ENCODE results near the gene P4HA1.

P4HA1 gene

GRCh38 chr10:73076360-73077183 is 20.1 kb downstream of the P4HA1 start:
- H3K9ac ChIP-seq (ENCODE audit: low read depth in 1 of 2, low read length in 2 of 2), result peak overlapping the region in 1 of 2 donors; percentile 19
- H3K27me3 ChIP-seq (ENCODE audit: control insufficient read depth in 1 of 2, insufficient read depth in 2 of 2, low read length in 2 of 2), result no peaks in the 10 kb centered on the region
- H3K9me3 ChIP-seq (ENCODE audit: control insufficient read depth in 1 of 2, low read length in 2 of 2), result no peaks in the 10 kb centered on the region
- H3K36me3 ChIP-seq (ENCODE audit: control insufficient read depth in 1 of 2, insufficient read depth in 2 of 2, low read length in 2 of 2), result peaks cover 0 to 3% of the 10 kb centered on the region in 2 donors
- H3K27ac ChIP-seq (ENCODE audit: low read depth, low read length), result peak overlapping the region; percentile 72
- H3K4me3 ChIP-seq (ENCODE audit: low read depth in 1 of 2, low read length in 2 of 2), result peak overlapping the region in 1 of 2 donors; percentile 18
- no peaks in the 10 kb centered on the region for H3K4me1 ChIP-seq (ENCODE audit: control insufficient read depth in 1 of 2, insufficient read depth in 2 of 2, low read length in 2 of 2)

- Histone ChIP-seq H3K27ac (ENCODE audit: low read depth, low read length) (no peak overlapping the region), H3K27me3 (ENCODE audit: control insufficient read depth in 1 of 2, insufficient read depth in 2 of 2, low read length in 2 of 2) (no peaks in the 10 kb centered on the region), H3K36me3 (ENCODE audit: control insufficient read depth in 1 of 2, insufficient read depth in 2 of 2, low read length in 2 of 2) (peaks cover 0 to 3% of the 10 kb centered on the region in 2 donors), H3K4me3 (ENCODE audit: low read depth in 1 of 2, low read length in 2 of 2) (no peak overlapping the region), H3K4me1 (ENCODE audit: control insufficient read depth in 1 of 2, insufficient read depth in 2 of 2, low read length in 2 of 2) (no peaks in the 10 kb centered on the region), H3K9me3 (ENCODE audit: control insufficient read depth in 1 of 2, low read length in 2 of 2) (no peaks in the 10 kb centered on the region), H3K9ac (ENCODE audit: low read depth in 1 of 2, low read length in 2 of 2) (no peak overlapping the region)
Measured at GRCh38 chr10:73075829-73076228, 20.8 kb downstream of the P4HA1 start.

- Histone ChIP-seq H3K27me3 (ENCODE audit: control insufficient read depth in 1 of 2, insufficient read depth in 2 of 2, low read length in 2 of 2) (no peaks in the 10 kb centered on the region), H3K27ac (ENCODE audit: low read depth, low read length) (no peak overlapping the region), H3K4me1 (ENCODE audit: control insufficient read depth in 1 of 2, insufficient read depth in 2 of 2, low read length in 2 of 2) (no peaks in the 10 kb centered on the region), H3K9me3 (ENCODE audit: control insufficient read depth in 1 of 2, low read length in 2 of 2) (no peaks in the 10 kb centered on the region), H3K9ac (ENCODE audit: low read depth in 1 of 2, low read length in 2 of 2) (no peak overlapping the region), H3K36me3 (ENCODE audit: control insufficient read depth in 1 of 2, insufficient read depth in 2 of 2, low read length in 2 of 2) (peaks cover 0 to 4% of the 10 kb centered on the region in 2 donors), H3K4me3 (ENCODE audit: low read depth in 1 of 2, low read length in 2 of 2) (no peak overlapping the region)
Measured at GRCh38 chr10:73073627-73074026, 23.0 kb downstream of the P4HA1 start.

GRCh38 chr10:73065441-73065840 is 31.2 kb downstream of the P4HA1 start:
- no peak overlapping the region for H3K27ac ChIP-seq (ENCODE audit: low read depth, low read length)
- H3K36me3 ChIP-seq (ENCODE audit: control insufficient read depth in 1 of 2, insufficient read depth in 2 of 2, low read length in 2 of 2), result peaks cover 10 to 19% of the 10 kb centered on the region in 2 donors
- H3K4me1 ChIP-seq (ENCODE audit: control insufficient read depth in 1 of 2, insufficient read depth in 2 of 2, low read length in 2 of 2), result no peaks in the 10 kb centered on the region
- no peak overlapping the region for H3K4me3 ChIP-seq (ENCODE audit: low read depth in 1 of 2, low read length in 2 of 2)
- H3K9me3 ChIP-seq (ENCODE audit: control insufficient read depth in 1 of 2, low read length in 2 of 2), result no peaks in the 10 kb centered on the region
- no peak overlapping the region for H3K9ac ChIP-seq (ENCODE audit: low read depth in 1 of 2, low read length in 2 of 2)
- no peaks in the 10 kb centered on the region for H3K27me3 ChIP-seq (ENCODE audit: control insufficient read depth in 1 of 2, insufficient read depth in 2 of 2, low read length in 2 of 2)

GRCh38 chr10:73061743-73062142 is 34.9 kb downstream of the P4HA1 start:
- H3K27ac ChIP-seq (ENCODE audit: low read depth, low read length), result no peak overlapping the region

GRCh38 chr10:73060738-73061635 is 35.7 kb downstream of the P4HA1 start:
- H3K27ac ChIP-seq (ENCODE audit: low read depth, low read length), result no peak overlapping the region
- peaks cover 5 to 8% of the 10 kb centered on the region in 2 donors for H3K36me3 ChIP-seq (ENCODE audit: control insufficient read depth in 1 of 2, insufficient read depth in 2 of 2, low read length in 2 of 2)
- H3K4me3 ChIP-seq (ENCODE audit: low read depth in 1 of 2, low read length in 2 of 2), result no peak overlapping the region
- H3K27me3 ChIP-seq (ENCODE audit: control insufficient read depth in 1 of 2, insufficient read depth in 2 of 2, low read length in 2 of 2), result no peaks in the 10 kb centered on the region
- no peaks in the 10 kb centered on the region for H3K4me1 ChIP-seq (ENCODE audit: control insufficient read depth in 1 of 2, insufficient read depth in 2 of 2, low read length in 2 of 2)
- H3K9ac ChIP-seq (ENCODE audit: low read depth in 1 of 2, low read length in 2 of 2), result no peak overlapping the region
- H3K9me3 ChIP-seq (ENCODE audit: control insufficient read depth in 1 of 2, low read length in 2 of 2), result no peaks in the 10 kb centered on the region

More at GRCh38 chr10:73061743-73062142, 34.9 kb downstream of the P4HA1 start:
- peaks cover 5 to 8% of the 10 kb centered on the region in 2 donors for H3K36me3 ChIP-seq (ENCODE audit: control insufficient read depth in 1 of 2, insufficient read depth in 2 of 2, low read length in 2 of 2)
- H3K27me3 ChIP-seq (ENCODE audit: control insufficient read depth in 1 of 2, insufficient read depth in 2 of 2, low read length in 2 of 2), result no peaks in the 10 kb centered on the region
- H3K9me3 ChIP-seq (ENCODE audit: control insufficient read depth in 1 of 2, low read length in 2 of 2), result no peaks in the 10 kb centered on the region
- H3K9ac ChIP-seq (ENCODE audit: low read depth in 1 of 2, low read length in 2 of 2), result no peak overlapping the region
- H3K4me3 ChIP-seq (ENCODE audit: low read depth in 1 of 2, low read length in 2 of 2), result no peak overlapping the region
- no peaks in the 10 kb centered on the region for H3K4me1 ChIP-seq (ENCODE audit: control insufficient read depth in 1 of 2, insufficient read depth in 2 of 2, low read length in 2 of 2)

- H3K9ac ChIP-seq (ENCODE audit: low read depth in 1 of 2, low read length in 2 of 2), result no peak overlapping the region
- H3K9me3 ChIP-seq (ENCODE audit: control insufficient read depth in 1 of 2, low read length in 2 of 2), result no peaks in the 10 kb centered on the region
- no peak overlapping the region for H3K27ac ChIP-seq (ENCODE audit: low read depth, low read length)
- no peak overlapping the region for H3K4me3 ChIP-seq (ENCODE audit: low read depth in 1 of 2, low read length in 2 of 2)
- no peaks in the 10 kb centered on the region for H3K27me3 ChIP-seq (ENCODE audit: control insufficient read depth in 1 of 2, insufficient read depth in 2 of 2, low read length in 2 of 2)
- no peaks in the 10 kb centered on the region for H3K4me1 ChIP-seq (ENCODE audit: control insufficient read depth in 1 of 2, insufficient read depth in 2 of 2, low read length in 2 of 2)
- peaks cover 5 to 8% of the 10 kb centered on the region in 2 donors for H3K36me3 ChIP-seq (ENCODE audit: control insufficient read depth in 1 of 2, insufficient read depth in 2 of 2, low read length in 2 of 2)
Measured at GRCh38 chr10:73060173-73060572, 36.5 kb downstream of the P4HA1 start.

GRCh38 chr10:73058057-73058591 is 38.5 kb downstream of the P4HA1 start:
- H3K9me3 ChIP-seq (ENCODE audit: control insufficient read depth in 1 of 2, low read length in 2 of 2), result no peaks in the 10 kb centered on the region
- H3K27ac ChIP-seq (ENCODE audit: low read depth, low read length), result no peak overlapping the region
- H3K27me3 ChIP-seq (ENCODE audit: control insufficient read depth in 1 of 2, insufficient read depth in 2 of 2, low read length in 2 of 2), result no peaks in the 10 kb centered on the region
- peaks cover 0 to 8% of the 10 kb centered on the region in 2 donors for H3K36me3 ChIP-seq (ENCODE audit: control insufficient read depth in 1 of 2, insufficient read depth in 2 of 2, low read length in 2 of 2)
- no peaks in the 10 kb centered on the region for H3K4me1 ChIP-seq (ENCODE audit: control insufficient read depth in 1 of 2, insufficient read depth in 2 of 2, low read length in 2 of 2)
- no peak overlapping the region for H3K4me3 ChIP-seq (ENCODE audit: low read depth in 1 of 2, low read length in 2 of 2)
- no peak overlapping the region for H3K9ac ChIP-seq (ENCODE audit: low read depth in 1 of 2, low read length in 2 of 2)

GRCh38 chr10:73054286-73054685 is 42.4 kb downstream of the P4HA1 start:
- Histone ChIP-seq H3K9me3 (ENCODE audit: control insufficient read depth in 1 of 2, low read length in 2 of 2) (no peaks in the 10 kb centered on the region), H3K9ac (ENCODE audit: low read depth in 1 of 2, low read length in 2 of 2) (no peak overlapping the region), H3K4me1 (ENCODE audit: control insufficient read depth in 1 of 2, insufficient read depth in 2 of 2, low read length in 2 of 2) (no peaks in the 10 kb centered on the region), H3K4me3 (ENCODE audit: low read depth in 1 of 2, low read length in 2 of 2) (no peak overlapping the region), H3K36me3 (ENCODE audit: control insufficient read depth in 1 of 2, insufficient read depth in 2 of 2, low read length in 2 of 2) (peaks cover 0 to 8% of the 10 kb centered on the region in 2 donors), H3K27ac (ENCODE audit: low read depth, low read length) (no peak overlapping the region), H3K27me3 (ENCODE audit: control insufficient read depth in 1 of 2, insufficient read depth in 2 of 2, low read length in 2 of 2) (no peaks in the 10 kb centered on the region)

GRCh38 chr10:73053275-73053674 is 43.4 kb downstream of the P4HA1 start:
- Histone ChIP-seq H3K9me3 (ENCODE audit: control insufficient read depth in 1 of 2, low read length in 2 of 2) (no peaks in the 10 kb centered on the region), H3K4me3 (ENCODE audit: low read depth in 1 of 2, low read length in 2 of 2) (no peak overlapping the region), H3K36me3 (ENCODE audit: control insufficient read depth in 1 of 2, insufficient read depth in 2 of 2, low read length in 2 of 2) (peaks cover 0 to 8% of the 10 kb centered on the region in 2 donors), H3K27me3 (ENCODE audit: control insufficient read depth in 1 of 2, insufficient read depth in 2 of 2, low read length in 2 of 2) (no peaks in the 10 kb centered on the region), H3K27ac (ENCODE audit: low read depth, low read length) (no peak overlapping the region), H3K9ac (ENCODE audit: low read depth in 1 of 2, low read length in 2 of 2) (no peak overlapping the region), H3K4me1 (ENCODE audit: control insufficient read depth in 1 of 2, insufficient read depth in 2 of 2, low read length in 2 of 2) (no peaks in the 10 kb centered on the region)
